ENCODE results near the gene SORD.

The SORD gene

DNA sequence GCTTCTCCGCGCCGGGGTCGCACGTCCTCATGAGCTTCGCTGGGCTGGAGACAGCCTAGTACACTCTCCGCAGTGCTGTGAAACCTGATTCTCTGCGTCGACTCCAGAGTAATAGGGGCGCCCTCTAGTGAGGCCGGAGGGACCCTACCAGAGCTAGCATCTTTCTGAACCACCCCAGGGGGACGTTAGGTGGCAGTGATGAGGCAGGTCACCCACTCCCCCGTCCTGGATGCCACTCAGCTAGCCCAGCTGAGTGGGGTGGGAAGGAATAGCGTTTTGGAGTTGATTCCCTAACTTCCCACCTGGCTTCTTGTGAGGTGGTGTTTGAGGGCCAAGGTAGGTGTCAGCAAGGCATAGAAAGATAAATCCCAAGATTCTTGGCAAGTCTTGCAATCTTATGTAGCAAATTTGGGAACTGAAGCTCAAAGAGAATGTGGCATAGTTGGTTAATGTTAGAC lies 95.2 kb downstream of the SORD start:
- peak; percentile 86 for DNase-seq (ENCODE audit: low read depth)
- no peak overlapping the region for H3K4me3 ChIP-seq (ENCODE audit: low read depth, low read length)
- TF ChIP-seq, protein P1, sequence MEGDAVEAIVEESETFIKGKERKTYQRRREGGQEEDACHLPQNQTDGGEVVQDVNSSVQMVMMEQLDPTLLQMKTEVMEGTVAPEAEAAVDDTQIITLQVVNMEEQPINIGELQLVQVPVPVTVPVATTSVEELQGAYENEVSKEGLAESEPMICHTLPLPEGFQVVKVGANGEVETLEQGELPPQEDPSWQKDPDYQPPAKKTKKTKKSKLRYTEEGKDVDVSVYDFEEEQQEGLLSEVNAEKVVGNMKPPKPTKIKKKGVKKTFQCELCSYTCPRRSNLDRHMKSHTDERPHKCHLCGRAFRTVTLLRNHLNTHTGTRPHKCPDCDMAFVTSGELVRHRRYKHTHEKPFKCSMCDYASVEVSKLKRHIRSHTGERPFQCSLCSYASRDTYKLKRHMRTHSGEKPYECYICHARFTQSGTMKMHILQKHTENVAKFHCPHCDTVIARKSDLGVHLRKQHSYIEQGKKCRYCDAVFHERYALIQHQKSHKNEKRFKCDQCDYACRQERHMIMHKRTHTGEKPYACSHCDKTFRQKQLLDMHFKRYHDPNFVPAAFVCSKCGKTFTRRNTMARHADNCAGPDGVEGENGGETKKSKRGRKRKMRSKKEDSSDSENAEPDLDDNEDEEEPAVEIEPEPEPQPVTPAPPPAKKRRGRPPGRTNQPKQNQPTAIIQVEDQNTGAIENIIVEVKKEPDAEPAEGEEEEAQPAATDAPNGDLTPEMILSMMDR (IDR thresholded peaks at IDR 0.05; ENCODE audit: insufficient read depth, low read depth, low read length, missing control alignments), result peak; percentile 100

DNA sequence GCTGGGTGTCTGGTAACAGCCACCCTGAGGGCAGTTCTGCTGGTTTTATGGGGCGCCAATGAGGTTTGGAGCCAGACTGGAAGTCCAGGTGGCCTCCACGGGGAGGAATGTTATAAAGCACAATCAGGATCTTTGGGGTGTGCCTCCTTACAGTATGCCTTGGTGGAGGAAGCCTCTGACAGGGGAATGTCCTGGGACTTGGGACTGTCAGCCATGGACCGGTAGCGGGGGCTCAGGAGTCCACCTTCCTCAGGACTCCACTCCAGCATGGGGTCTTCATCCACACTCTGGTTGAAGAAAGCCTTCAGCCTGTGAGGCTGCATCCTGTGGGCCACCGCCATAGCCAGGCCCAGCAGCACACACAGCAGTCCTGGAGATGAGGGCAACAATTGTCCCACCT lies 96.0 kb downstream of the SORD start:
- no peak overlapping the region for H3K4me3 ChIP-seq (ENCODE audit: low read depth, low read length)
- no peak for DNase-seq (ENCODE audit: low read depth)
- TF ChIP-seq, protein P1 (IDR thresholded peaks at IDR 0.05; ENCODE audit: insufficient read depth, low read depth, low read length, missing control alignments), result no peak

DNA sequence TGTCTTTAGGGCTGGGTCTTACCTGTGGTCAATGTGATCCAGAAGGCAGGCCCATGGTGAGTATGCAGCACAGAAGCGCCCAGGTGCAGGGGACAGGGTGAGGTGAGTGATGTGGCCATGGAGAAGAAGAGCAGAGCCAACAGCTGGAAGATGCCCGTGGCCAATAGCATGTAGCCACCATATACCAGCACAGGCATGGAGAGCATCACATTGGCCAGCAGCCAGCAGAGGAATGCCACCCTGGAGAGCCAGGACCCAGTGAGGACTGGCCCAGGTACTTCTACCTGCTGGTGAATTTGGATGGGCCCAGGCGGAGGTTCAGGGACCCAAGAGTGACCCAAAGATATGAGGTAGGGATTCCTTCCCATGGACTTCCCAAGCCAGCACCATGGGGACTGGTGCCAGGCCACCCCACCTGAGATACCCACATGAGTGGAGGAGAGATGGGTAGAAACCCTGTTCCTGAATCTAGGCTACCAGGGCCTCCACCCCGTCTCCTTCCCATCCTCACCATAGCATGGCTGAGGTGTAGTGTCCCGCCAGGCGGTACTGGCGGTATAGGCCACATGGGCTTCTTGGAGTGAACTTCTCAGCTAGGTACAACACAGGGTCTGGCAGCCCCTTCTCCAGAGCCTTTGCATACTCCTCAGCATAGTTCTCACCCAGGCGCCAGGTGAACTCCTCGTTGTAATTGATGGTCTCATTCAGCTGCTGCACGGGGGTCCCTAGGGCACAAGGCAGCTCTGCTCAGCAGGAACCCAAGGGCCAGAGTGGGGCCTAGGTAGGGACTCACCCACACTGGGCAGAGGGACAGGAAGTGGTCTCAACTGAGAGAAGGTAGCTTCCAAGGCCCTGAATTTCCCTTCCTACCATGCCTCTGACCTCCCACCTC lies 97.3 kb downstream of the SORD start:
- DNase-seq (ENCODE audit: low read depth), result peak; percentile 14
- TF ChIP-seq, protein P1 (IDR thresholded peaks at IDR 0.05; ENCODE audit: insufficient read depth, low read depth, low read length, missing control alignments), result no peak
- no peak overlapping the region for H3K4me3 ChIP-seq (ENCODE audit: low read depth, low read length)

DNA sequence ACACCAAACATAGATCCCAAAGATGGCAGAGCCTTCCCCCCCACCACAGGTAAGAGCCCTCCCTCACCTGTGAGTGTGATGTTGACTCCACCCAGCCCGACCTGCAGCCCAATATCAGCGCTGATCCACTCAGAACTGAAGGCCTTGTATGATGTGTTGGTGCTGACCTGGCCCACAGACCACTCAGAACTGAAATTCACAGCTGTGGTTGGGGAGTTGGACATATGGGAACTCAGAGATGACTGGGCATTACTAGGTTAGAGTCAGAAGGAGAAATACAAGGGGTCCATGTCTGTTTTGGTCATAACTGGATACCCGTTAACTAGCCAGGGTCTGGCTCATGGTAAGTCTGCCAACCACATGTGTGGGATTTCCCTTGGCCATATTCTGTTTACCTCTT lies 98.0 kb downstream of the SORD start:
- peak; percentile 64 for DNase-seq (ENCODE audit: low read depth)
- TF ChIP-seq, protein P1 (IDR thresholded peaks at IDR 0.05; ENCODE audit: insufficient read depth, low read depth, low read length, missing control alignments), result no peak
- H3K4me3 ChIP-seq (ENCODE audit: low read depth, low read length), result no peak overlapping the region

DNA sequence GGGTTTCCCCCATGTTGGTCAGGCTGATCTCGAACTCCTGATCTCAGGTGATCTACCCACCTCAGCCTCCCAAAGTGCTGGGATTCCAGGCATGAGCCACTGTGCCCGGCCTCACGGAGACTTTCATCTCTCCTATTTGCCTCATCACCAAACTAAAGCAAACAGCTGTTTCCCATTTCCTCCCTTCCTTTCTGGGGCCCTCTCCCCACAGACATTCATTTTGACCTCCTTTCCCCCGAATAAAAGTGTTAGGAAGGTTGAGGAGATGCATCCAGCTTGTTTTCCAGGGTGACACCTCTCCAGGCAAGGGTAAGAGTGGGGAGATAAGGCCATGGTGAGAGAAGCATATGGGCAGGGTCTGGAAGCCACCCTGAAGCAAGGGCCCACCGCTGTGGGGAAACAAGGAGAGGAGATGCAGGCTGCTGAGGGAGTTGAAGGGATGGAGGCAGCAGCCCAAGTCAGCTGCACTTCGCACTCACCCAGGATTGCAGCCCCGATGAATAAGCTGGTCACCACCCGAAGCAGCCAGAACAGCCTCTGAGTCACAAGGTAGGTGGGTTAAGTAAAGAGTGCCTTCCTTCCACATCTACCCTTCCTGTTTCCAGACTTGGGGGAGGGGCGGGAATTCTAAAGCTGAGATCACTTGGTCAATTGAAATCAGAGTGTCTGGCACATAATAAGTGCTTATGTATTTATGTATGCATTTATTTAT lies 98.9 kb downstream of the SORD start:
- TF ChIP-seq, protein P1 (IDR thresholded peaks at IDR 0.05; ENCODE audit: insufficient read depth, low read depth, low read length, missing control alignments), result no peak
- H3K4me3 ChIP-seq (ENCODE audit: low read depth, low read length), result no peak overlapping the region
- DNase-seq (ENCODE audit: low read depth), result no peak

DNA sequence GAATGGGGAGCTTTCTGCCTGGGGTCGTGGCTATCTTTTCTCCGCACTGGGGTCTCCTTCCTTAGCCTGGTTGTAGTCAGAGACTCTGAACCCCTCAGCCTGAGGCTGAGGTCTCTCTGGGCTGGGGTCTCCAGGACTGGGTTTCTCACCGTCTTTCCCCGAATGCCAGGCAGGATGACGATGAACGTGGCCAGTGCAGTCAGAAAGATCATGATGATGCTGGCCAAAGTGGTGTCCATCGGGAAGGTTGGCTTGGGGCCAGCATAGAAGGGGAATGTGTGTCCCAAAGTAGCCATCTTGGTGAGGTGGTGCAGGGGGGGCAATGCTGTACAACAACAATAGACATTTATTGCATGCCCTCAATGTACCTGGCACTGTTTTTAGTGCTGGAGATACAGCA lies 99.7 kb downstream of the SORD start:
- no peak overlapping the region for H3K4me3 ChIP-seq (ENCODE audit: low read depth, low read length)
- TF ChIP-seq, protein P1 (IDR thresholded peaks at IDR 0.05; ENCODE audit: insufficient read depth, low read depth, low read length, missing control alignments), result no peak
- DNase-seq (ENCODE audit: low read depth), result no peak
